NCI-H2171 (cell line): Measurements from ENCODE around the gene PIGQ.
"Not testable (repeated sequence)": the region's sequence is repeated elsewhere in the genome, so short reads cannot be mapped to it uniquely, and the experiment has no call there.

ENCODE experiments used
- DNase-seq: peaks from one replicate; lab custom pipeline; 2025; lab: John Stamatoyannopoulos, UW

PIGQ gene

GRCh38 chr16:586047-586644, 16.4 kb downstream of the PIGQ start:
- no peak for DNase-seq

- DNase-seq = no peak
Measured at GRCh38 chr16:586645-587590, 17.1 kb downstream of the PIGQ start.

- no peak for DNase-seq
Measured at GRCh38 chr16:588639-588888, 18.8 kb downstream of the PIGQ start.

- peak; percentile 91 for DNase-seq
Measured at GRCh38 chr16:588889-589657, 19.3 kb downstream of the PIGQ start.

GRCh38 chr16:589658-590187, 20.0 kb downstream of the PIGQ start, which contains the start of gene RAB40C:
Gene RAB40C, plus strand, starts transcription at chr16:590066. Its CDS starts 226 bp downstream, at chr16:590292.
- DNase-seq = peak; percentile 96

- no peak for DNase-seq
Measured at GRCh38 chr16:590188-590814, 20.5 kb downstream of the PIGQ start.

- DNase-seq = no peak
Measured at GRCh38 chr16:590815-591200, 21.0 kb downstream of the PIGQ start.

- no peak for DNase-seq
Measured at GRCh38 chr16:591231-591630, 21.5 kb downstream of the PIGQ start.

GRCh38 chr16:591892-592517, 22.2 kb downstream of the PIGQ start:
- DNase-seq = no peak

GRCh38 chr16:592518-593306, 22.9 kb downstream of the PIGQ start:
- DNase-seq = peak; percentile 85

- no peak for DNase-seq
Measured at GRCh38 chr16:593406-593805, 23.6 kb downstream of the PIGQ start.

GRCh38 chr16:593807-594206, 24.0 kb downstream of the PIGQ start:
- no peak for DNase-seq

GRCh38 chr16:595094-595528, 25.3 kb downstream of the PIGQ start:
- DNase-seq = no peak

GRCh38 chr16:595942-596735, 26.4 kb downstream of the PIGQ start:
- no peak for DNase-seq

- no peak for DNase-seq
Measured at GRCh38 chr16:596736-597060, 26.9 kb downstream of the PIGQ start.

GRCh38 chr16:597655-598054, 27.9 kb downstream of the PIGQ start:
- DNase-seq = not testable (repeated sequence)

- DNase-seq = no peak
Measured at GRCh38 chr16:598823-599739, 29.3 kb downstream of the PIGQ start.

GRCh38 chr16:600781-601180, 31.0 kb downstream of the PIGQ start:
- DNase-seq = no peak

- no peak for DNase-seq
Measured at GRCh38 chr16:603933-604332, 34.2 kb downstream of the PIGQ start.
